GM12878 (cell line): ENCODE measurements around the gene CEP128. TPM values are rescaled to one million over a fixed set of nuclear protein-coding genes. Genes with fewer than 3 reads are reported as not detected.

Experiments used
- ATAC-seq: fragments of 200-7000 bp; cut with Tn5 transposase; 3 replicates; pipeline ENCODE4 v1.9.1; 2020; ENCODE audit warnings: mild to moderate bottlenecking, moderate library complexity
- BruUV-seq: library from RNA; stranded (reverse); fragments of 400-500 nt; replicated peaks from 2 replicates; lab custom pipeline; 2021; lab: Mats Ljungman, UMichigan
- CTCF ChIA-PET: fragments of 300-600 bp; sonication (Branson Sonifier 250); formaldehyde crosslinking; extraction: SDS; loops from one replicate; lab custom pipeline; 2021; ENCODE audit warnings: inconsistent platforms; lab: Yijun Ruan, JAX
- POLR2A ChIA-PET: fragments of 350-600 bp; formaldehyde crosslinking; extraction: SDS; loops from one replicate; lab custom pipeline; 2021; ENCODE audit warnings: inconsistent platforms; lab: Charles Lee
- RAD21 ChIA-PET: fragments of 300-600 bp; sonication (Branson Sonifier 250); formaldehyde crosslinking; loops from one replicate; lab custom pipeline; 2023; ENCODE audit warnings: antibody characterized with exemption; ENCODE audit not compliant: unreplicated experiment; lab: Charles Lee
- SMC1A ChIA-PET: fragments of 300-600 bp; sonication (Branson Sonifier 250); formaldehyde crosslinking; loops from one replicate; lab custom pipeline; 2023; ENCODE audit not compliant: unreplicated experiment, uncharacterized antibody; lab: Charles Lee
- DNase-seq: peaks from one replicate; pipeline ENCODE4 v3.0.0-alpha.2; 2011; ENCODE audit warnings: low read depth, low spot score
- FAIRE-seq: peaks from 3 replicates; lab custom pipeline; 2011; peaks lifted over from hg19 to GRCh38; lab: Jason Lieb, UNC
- H2AFZ ChIP-seq: 2 replicates; pipeline ENCODE4 v1.6.0; 2011; ENCODE audit warnings: low read depth, low read length, control low read depth; ENCODE audit not compliant: control insufficient read depth
- H3K27ac ChIP-seq: 2 replicates; pipeline ENCODE4 v1.5.1; 2011; ENCODE audit warnings: control low read depth; ENCODE audit not compliant: control insufficient read depth, insufficient read depth
- H3K27me3 ChIP-seq, 2 experiments: replicated peaks in 1 of 2; 2 replicates each; pipeline versions ENCODE4 v1.6.0 to v1.6.1; 2011; ENCODE audit warnings: low read length in 1 of 2; ENCODE audit not compliant: control insufficient read depth in 2 of 2, insufficient read depth in 2 of 2
- H3K36me3 ChIP-seq, 2 experiments: 2 replicates each; pipeline ENCODE4 v1.5.1; 2011; ENCODE audit warnings: low read length in 1 of 2; ENCODE audit not compliant: control insufficient read depth in 2 of 2, insufficient read depth in 2 of 2
- H3K4me1 ChIP-seq: 2 replicates; pipeline ENCODE4 v1.6.1; 2011; ENCODE audit warnings: mild to moderate bottlenecking, low read length, moderate library complexity, mixed read lengths; ENCODE audit not compliant: control insufficient read depth, insufficient read depth
- H3K4me2 ChIP-seq: 2 replicates; pipeline ENCODE4 v1.6.0; 2011; ENCODE audit warnings: control low read depth; ENCODE audit not compliant: control insufficient read depth, insufficient read depth
- H3K4me3 ChIP-seq: fragments of 200-600 bp; sonication (generic); 2 replicates; pipeline ENCODE4 v1.5.1; 2016
- H3K79me2 ChIP-seq: 2 replicates; pipeline ENCODE4 v1.6.0; 2011; ENCODE audit warnings: low read length; ENCODE audit not compliant: control insufficient read depth, insufficient read depth
- H3K9ac ChIP-seq: 2 replicates; pipeline ENCODE4 v1.8.0; 2011; ENCODE audit warnings: low read length, control low read depth, mixed read lengths; ENCODE audit not compliant: control insufficient read depth, insufficient read depth
- H3K9me3 ChIP-seq: replicated peaks from 3 replicates; pipeline ENCODE4 v1.5.1; 2011; ENCODE audit warnings: mild to moderate bottlenecking, low read length; ENCODE audit not compliant: control insufficient read depth, insufficient read depth
- H4K20me1 ChIP-seq: 2 replicates; pipeline ENCODE4 v1.6.0; 2011; ENCODE audit not compliant: control insufficient read depth, insufficient read depth
- ASH2L ChIP-seq: fragments of 300-600, 200-600 bp; sonication (generic); IDR thresholded peaks from 2 replicates; pipeline ENCODE4 v1.6.1; 2017; ENCODE audit warnings: low read depth, mild to moderate bottlenecking, borderline replicate concordance
- ATF3 ChIP-seq: IDR thresholded peaks from 2 replicates; pipeline ENCODE4 v1.6.1; 2011; ENCODE audit warnings: low read depth, mild to moderate bottlenecking, low read length, moderate library complexity, borderline replicate concordance; ENCODE audit errors: extremely low read depth
- BRCA1 ChIP-seq: IDR thresholded peaks from 2 replicates; pipeline ENCODE4 v1.6.1; 2011; ENCODE audit warnings: low read depth, low read length, improper control_type of control experiment
- CBFB ChIP-seq: IDR thresholded peaks from 2 replicates; pipeline ENCODE4 v1.6.1; 2016; ENCODE audit warnings: antibody characterized with exemption, low read depth
- E4F1 ChIP-seq: fragments of 450-650 bp; IDR thresholded peaks from 2 replicates; pipeline ENCODE4 v1.6.1; 2018; ENCODE audit warnings: borderline replicate concordance, mild to moderate bottlenecking; ENCODE audit not compliant: partially characterized antibody
- KDM1A ChIP-seq: fragments of 200-600 bp; sonication (generic); IDR thresholded peaks from 2 replicates; pipeline ENCODE4 v1.6.1; 2016; ENCODE audit warnings: borderline replicate concordance
- MEF2A ChIP-seq: IDR thresholded peaks from 2 replicates; pipeline ENCODE4 v1.6.1; 2011; ENCODE audit warnings: low read depth, mild to moderate bottlenecking, low read length, moderate library complexity; ENCODE audit not compliant: insufficient read depth
- MLLT1 ChIP-seq: fragments of 450-650 bp; IDR thresholded peaks from 2 replicates; pipeline ENCODE4 v1.6.1; 2016; ENCODE audit warnings: mild to moderate bottlenecking
- NFIC ChIP-seq: IDR thresholded peaks from 2 replicates; pipeline ENCODE4 v1.6.1; 2012; ENCODE audit warnings: low read depth, mild to moderate bottlenecking, inconsistent platforms, low read length, moderate library complexity
- NR2C1 ChIP-seq: fragments of 450-650 bp; IDR thresholded peaks from 2 replicates; pipeline ENCODE4 v1.6.1; 2017; ENCODE audit warnings: antibody characterized with exemption, mild to moderate bottlenecking, moderate library complexity
- PKNOX1 ChIP-seq: fragments of 450-650 bp; IDR thresholded peaks from 2 replicates; pipeline ENCODE4 v1.6.1; 2016; ENCODE audit warnings: mild to moderate bottlenecking
- POLR2AphosphoS2 ChIP-seq: IDR thresholded peaks from 2 replicates; pipeline ENCODE4 v1.6.1; 2011; ENCODE audit warnings: low read depth, mild to moderate bottlenecking, low read length, improper control_type of control experiment, moderate library complexity
- RB1 ChIP-seq: fragments of 450-650 bp; formaldehyde crosslinking; IDR thresholded peaks from 2 replicates; pipeline ENCODE4 v1.6.1; 2017; ENCODE audit warnings: mild to moderate bottlenecking, borderline replicate concordance
- SIN3A ChIP-seq: IDR thresholded peaks from 2 replicates; pipeline ENCODE4 v1.6.1; 2012; ENCODE audit warnings: low read depth, low read length, improper control_type of control experiment
- SIX5 ChIP-seq: IDR thresholded peaks from 2 replicates; pipeline ENCODE4 v1.6.1; 2011; ENCODE audit warnings: mild to moderate bottlenecking, low read depth, low read length, moderate library complexity; ENCODE audit not compliant: severe bottlenecking
- TBL1XR1 ChIP-seq: IDR thresholded peaks from 2 replicates; pipeline ENCODE4 v1.6.1; 2012; ENCODE audit warnings: low read depth, low read length, improper control_type of control experiment
- USF2 ChIP-seq: IDR thresholded peaks from 2 replicates; pipeline ENCODE4 v1.6.1; 2011; ENCODE audit warnings: low read depth, low read length, improper control_type of control experiment, borderline replicate concordance
- WGBS: methylation state at CpG from one replicate; pipeline ENCODE4 v1.1.6; 2016; ENCODE audit warnings: low lambda C conversion rate; ENCODE audit not compliant: insufficient replicate concordance, insufficient coverage; ENCODE audit errors: missing lambda C conversion rate; 5-methylcytosine and 5-hydroxymethylcytosine counted together
- in situ Hi-C: fragments of 300-500 bp; cut with MboI; formaldehyde crosslinking; loops from 9 replicates; pipeline ENCODE4 v1.14.3; 2018; ENCODE audit warnings: mixed read lengths
- intact Hi-C: fragments of 100-400 bp; cut with micrococcal nuclease; formaldehyde crosslinking; loops from one replicate; pipeline ENCODE4 v1.14.2; 2022; ENCODE audit not compliant: unreplicated experiment
- polyA plus RNA-seq, 11 experiments: library from polyadenylated mRNA; depleted of rRNA in 4 of 11; unstranded in 6 of 11; stranded (reverse) in 5 of 11; fragments of >200 nt; fragmentation: Nextera tagmentation in 4 of 11; fragmentation: Illumina TruSeq in 1 of 11; extraction: Ambion mirVana in 4 of 11; extraction: Trizol in 1 of 11; gene quantifications; 1 replicate in 1 of 11; 2 replicates in 10 of 11; pipeline versions ENCODE4 v1.2.1 to v1.2.3, GENCODE V29; 2011 to 2016; ENCODE audit warnings: inconsistent platforms in 2 of 11, missing spikeins in 2 of 11, low read depth in 1 of 11
- total RNA-seq, 4 experiments: library from RNA; depleted of rRNA in 3 of 4; stranded (reverse); fragments of >200 nt in 3 of 4; fragmentation: Illumina TruSeq in 1 of 4; extraction: Trizol in 1 of 4; gene quantifications; 2 replicates each; pipeline versions ENCODE4 v1.2.1 to v1.2.3, GENCODE V29; 2013 to 2021

Gene CEP128
- total and polyA plus RNA-seq, 10 of the 15 experiments (the other 5 are each of a cell fraction or from before 2014, with no cell fraction given): 1.1 to 6.7 (median 3.4) TPM

GRCh38 chr14:80586131-80586530 lies 355.4 kb downstream of the CEP128 start:
- Histone ChIP-seq H3K27me3 (no peaks in the 10 kb centered on the region), H3K79me2 (no peaks in the 10 kb centered on the region), H3K36me3 (no peaks in the 10 kb centered on the region), H3K9me3 (peaks cover 2% of the 10 kb centered on the region; the same call in 1 of the 3 replicates), H3K4me2 (no peak overlapping the region), H3K9ac (no peak overlapping the region), H2AFZ (no peak overlapping the region), H3K4me1 (peaks cover 9% of the 10 kb centered on the region; the same call in 1 of the 2 replicates), H4K20me1 (no peaks in the 10 kb centered on the region), H3K27ac (no peak overlapping the region), H3K4me3 (no peak overlapping the region)
- FAIRE-seq (no peak), ATAC-seq (no peak), DNase-seq (no peak)
- TF ChIP-seq MEF2A (no peak), CBFB (no peak), MLLT1 (no peak), SIN3A (no peak), KDM1A (no peak), E4F1 (no peak), SIX5 (no peak), TBL1XR1 (no peak), PKNOX1 (no peak), ASH2L (no peak), BRCA1 (no peak), RB1 (no peak), USF2 (no peak), NR2C1 (no peak), POLR2AphosphoS2 (no peak), NFIC (no peak), ATF3 (no peak)
- ChIA-PET RAD21 (interaction anchor here (0.6 to 1.9 kb wide), 6 partner anchors 30 to 1622 kb away, joined by 3 to 5 read pairs (median 4); no protein-coding TSS in a partner anchor), CTCF (interaction anchor here (0.6 to 2.0 kb wide), 11 partner anchors 17 to 531 kb away, joined by 3 to 34 read pairs (median 3); no protein-coding TSS in a partner anchor), POLR2A (interaction anchor here (0.6 kb wide), 1 partner anchor 1304 kb away, joined by 3 read pairs; no protein-coding TSS in a partner anchor), SMC1A (interaction anchor here (0.8 to 2.5 kb wide), 7 partner anchors 18 to 384 kb away, joined by 3 to 12 read pairs (median 3); no protein-coding TSS in a partner anchor)
- 80% methylated on average over 1 of the region's 1 CpG for WGBS
- intact Hi-C loops: loop anchor here (5.0 kb wide), 2 partner anchors 261 to 374 kb away; partner anchors contain the start of gene DIO2
- no TSS peak for BruUV-seq
- in situ Hi-C loops: no loop called here
